NCI-H510A (cell line): ENCODE data around the gene SH3D19.
"Not testable (repeated sequence)": the region's sequence is repeated elsewhere in the genome, so short reads cannot be mapped to it uniquely, and the experiment has no call there.

ENCODE experiments used
- DNase-seq: peaks from one replicate; lab custom pipeline; 2025; lab: John Stamatoyannopoulos, UW

Gene SH3D19

GRCh38 chr4:151095142-151095541 is 230.3 kb downstream of the SH3D19 start:
- DNase-seq = no peak

- no peak for DNase-seq
These were observed 231.1 kb downstream of the SH3D19 start for GRCh38 chr4:151094290-151094751.

GRCh38 chr4:151093203-151093602 is 232.2 kb downstream of the SH3D19 start:
- DNase-seq = no peak

DNA sequence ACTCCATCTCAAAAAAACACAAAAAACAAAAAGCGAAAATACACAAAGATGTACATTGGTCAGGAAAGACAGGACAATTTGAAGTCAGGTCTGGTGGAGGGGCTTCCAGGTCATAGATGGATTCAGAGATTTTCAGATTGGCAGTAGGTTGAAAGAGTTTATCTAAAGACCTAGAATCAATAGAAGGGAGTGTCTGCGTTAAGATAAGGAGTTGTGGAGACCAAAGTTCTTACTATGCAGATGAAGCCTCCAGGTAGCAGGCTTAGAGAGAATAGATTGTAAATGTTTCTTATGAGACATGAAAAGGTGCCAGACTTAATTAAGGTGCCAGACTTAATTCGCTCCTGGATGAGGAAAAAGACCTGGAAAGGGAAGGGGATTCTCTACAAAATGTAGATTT is 232.9 kb downstream of the SH3D19 start:
- DNase-seq = no peak

DNA sequence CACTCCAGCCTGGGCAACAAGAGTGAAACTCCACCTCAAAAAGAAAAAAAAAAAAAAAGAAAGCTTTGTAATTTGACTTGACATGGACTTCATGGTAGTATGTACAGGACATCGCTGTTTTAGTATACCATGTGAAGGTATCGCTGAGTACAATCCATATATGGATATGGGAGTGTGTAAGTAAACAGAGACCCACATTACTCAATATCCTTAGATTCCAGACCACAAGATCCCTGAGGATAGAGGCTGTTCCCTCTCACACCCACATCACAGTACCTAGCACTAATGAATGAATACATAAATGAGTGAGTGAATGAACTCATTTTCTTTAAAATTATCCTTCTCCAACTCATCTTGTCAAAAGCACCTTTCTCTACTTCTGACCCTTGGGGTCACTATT is 234.4 kb downstream of the SH3D19 start:
- DNase-seq = no peak

DNA sequence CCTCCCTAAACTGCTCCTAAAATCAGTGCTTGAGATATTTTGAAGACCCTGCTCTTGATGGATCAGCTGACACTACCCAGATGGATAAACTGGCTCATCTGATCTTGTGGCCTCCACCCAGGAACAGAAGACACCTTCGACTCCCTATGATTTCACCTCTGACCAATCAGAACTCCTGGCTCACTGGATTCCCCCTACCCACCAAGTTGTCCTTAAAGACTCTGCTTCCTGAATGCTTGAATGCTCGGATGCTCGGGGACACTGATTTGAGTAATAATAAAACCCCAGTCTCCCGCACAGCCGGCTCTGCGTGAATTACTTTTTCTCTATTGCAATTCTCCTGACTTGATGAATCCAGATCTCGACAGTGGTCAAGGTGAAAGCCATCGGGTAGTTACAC is 237.9 kb downstream of the SH3D19 start:
- DNase-seq = no peak

GRCh38 chr4:151077978-151078377 is 247.4 kb downstream of the SH3D19 start:
- DNase-seq = not testable (repeated sequence)

DNA sequence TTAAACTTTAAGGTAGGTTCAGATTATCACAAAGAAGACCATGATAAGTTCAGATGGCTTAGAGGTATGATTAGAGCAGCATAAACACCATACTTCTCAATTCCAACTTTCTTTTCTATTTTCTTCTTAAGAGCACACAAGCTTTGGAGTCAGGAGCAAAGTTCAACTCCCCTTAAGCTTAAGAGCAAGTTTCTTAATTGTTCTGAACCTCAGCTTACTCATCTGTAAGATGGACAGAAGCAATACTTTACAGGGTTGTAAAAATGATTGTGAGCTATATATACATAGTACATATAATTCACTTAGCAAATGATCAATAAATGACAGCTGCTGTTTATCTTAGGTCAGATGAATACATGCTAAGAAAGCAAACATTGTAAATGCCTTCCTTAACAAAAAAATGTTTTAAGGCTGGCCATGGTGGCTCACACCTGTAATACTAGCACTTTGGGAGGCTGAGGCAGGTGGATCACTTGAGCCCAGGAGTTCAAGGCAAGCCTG is 250.9 kb downstream of the SH3D19 start:
- no peak for DNase-seq
